K562 (cell line): Measurements from ENCODE around the gene XCL1. TPM values are rescaled to one million over a fixed set of nuclear protein-coding genes. Genes with fewer than 3 reads are reported as not detected.

Experiments used
- FOXA1 ChIP-seq: fragments of 450-650 bp; IDR thresholded peaks from 2 replicates; pipeline ENCODE4 v1.6.1; 2016; ENCODE audit warnings: mild to moderate bottlenecking, borderline replicate concordance
- FOXP4 ChIP-seq: sonication (generic); formaldehyde crosslinking; IDR thresholded peaks from 2 replicates; pipeline ENCODE4 v1.8.0; 2022; ENCODE audit warnings: mild to moderate bottlenecking, missing genetic modification reagents, borderline replicate concordance
- KHSRP ChIP-seq: fragments of 450-650 bp; IDR thresholded peaks from 2 replicates; pipeline ENCODE4 v1.6.1; 2017
- MEF2A ChIP-seq: IDR thresholded peaks from 2 replicates; pipeline ENCODE4 v1.6.1; 2011; ENCODE audit warnings: low read depth, mild to moderate bottlenecking, low read length, moderate library complexity; ENCODE audit not compliant: control insufficient read depth
- NR2C2 ChIP-seq, 2 experiments: fragments of 200-800 bp in 1 of 2; sonication (Bioruptor generic) in 1 of 2; sonication (generic) in 1 of 2; formaldehyde crosslinking in 1 of 2; IDR thresholded peaks; 2 replicates each; pipeline versions ENCODE4 v1.6.1 to v1.8.0; 2016 to 2022; ENCODE audit warnings: mild to moderate bottlenecking in 1 of 2, missing compliant biosample characterization in 1 of 2, missing genetic modification characterization in 1 of 2, missing genetic modification reagents in 1 of 2
- PHF21A ChIP-seq: fragments of 450-650 bp; IDR thresholded peaks from 2 replicates; pipeline ENCODE4 v1.6.1; 2017; ENCODE audit warnings: low read depth, borderline replicate concordance
- PML ChIP-seq: IDR thresholded peaks from 2 replicates; pipeline ENCODE4 v1.6.1; 2012; ENCODE audit warnings: low read length, inconsistent platforms
- PTBP1 ChIP-seq: fragments of 200-400 bp; formaldehyde crosslinking; IDR thresholded peaks from 2 replicates; pipeline ENCODE4 v1.6.1; 2017; ENCODE audit warnings: low read depth, low read length
- RNF2 ChIP-seq: sonication (generic); IDR thresholded peaks from 2 replicates; pipeline ENCODE4 v1.6.1; 2016
- SMC3 ChIP-seq: conservative IDR thresholded peaks from 2 replicates; pipeline ENCODE4 v1.6.1; 2011; ENCODE audit warnings: low read depth, low read length, improper control_type of control experiment; ENCODE audit not compliant: insufficient read depth
- TARDBP ChIP-seq: fragments of 450-650 bp; IDR thresholded peaks from 2 replicates; pipeline ENCODE4 v1.6.1; 2016
- YBX1 ChIP-seq: fragments of 450-650 bp; IDR thresholded peaks from 2 replicates; pipeline ENCODE4 v1.7.1; 2016; ENCODE audit warnings: mild to moderate bottlenecking
- ZBTB40 ChIP-seq, 2 experiments: fragments of 450-650 bp in 1 of 2; sonication (generic) in 1 of 2; formaldehyde crosslinking in 1 of 2; IDR thresholded peaks; 2 replicates each; pipeline versions ENCODE4 v1.7.1 to v1.9.0; 2016 to 2022; ENCODE audit warnings: inconsistent platforms in 1 of 2, mild to moderate bottlenecking in 1 of 2, missing genetic modification reagents in 1 of 2
- ZNF175 ChIP-seq: fragments of 200-800 bp; sonication (Bioruptor generic); IDR thresholded peaks from 2 replicates; pipeline ENCODE4 v1.6.1; 2016; ENCODE audit warnings: low read depth, mild to moderate bottlenecking, missing genetic modification characterization, missing compliant biosample characterization
- ZNF644 ChIP-seq: fragments of 200-800 bp; sonication (Bioruptor generic); IDR thresholded peaks from 2 replicates; pipeline ENCODE4 v1.6.1; 2016; ENCODE audit warnings: low read depth, missing genetic modification characterization, missing compliant biosample characterization
- polyA plus RNA-seq, 8 experiments: library from polyadenylated mRNA; depleted of rRNA in 4 of 8; stranded (reverse) in 5 of 8; unstranded in 3 of 8; fragments of >200 nt; fragmentation: Nextera tagmentation in 2 of 8; fragmentation: Illumina TruSeq in 1 of 8; extraction: Ambion mirVana in 2 of 8; extraction: Trizol in 1 of 8; gene quantifications; 2 replicates each; pipeline versions ENCODE4 v1.2.1 to v1.2.3, GENCODE V29; 2011 to 2014; ENCODE audit warnings: inconsistent platforms in 1 of 8, missing spikeins in 1 of 8
- total RNA-seq, 7 experiments: library from RNA; depleted of rRNA in 6 of 7; stranded (reverse); fragments of >200 nt in 6 of 7; fragmentation: Illumina TruSeq in 2 of 7; extraction: Trizol in 2 of 7; gene quantifications; 2 replicates each; pipeline versions ENCODE4 v1.2.1 to v1.2.3, GENCODE V29; 2011 to 2021; ENCODE audit warnings: low replicate concordance in 1 of 7

Gene XCL1
- total and polyA plus RNA-seq, 9 of the 15 experiments (the other 6 are each of a cell fraction or from before 2014, with no cell fraction given), result 0.06 to 0.09 (median 0.06) TPM; not detected in 6

GRCh38 chr1:168613691-168614231 is 37.4 kb downstream of the XCL1 start (continued):
- no peak for TF ChIP-seq ZBTB40 (IDR thresholded peaks at IDR 0.05)
- no peak for TF ChIP-seq ZBTB40 (CRISPR knock-in tag; IDR thresholded peaks at IDR 0.05)
- no peak for TF ChIP-seq ZNF175 (CRISPR knock-in tag)
- TF ChIP-seq YBX1, result no peak
- TF ChIP-seq PHF21A, result no peak
- TF ChIP-seq SMC3, result no peak
- TF ChIP-seq PML, result no peak
- no peak for TF ChIP-seq PTBP1
- TF ChIP-seq RNF2, result no peak
- TF ChIP-seq FOXA1, result no peak
- no peak for TF ChIP-seq ZNF644 (tag)
- no peak for TF ChIP-seq KHSRP
- peak; percentile 35; the same call in 1 of the 2 replicates for TF ChIP-seq MEF2A
- no peak for TF ChIP-seq FOXP4 (CRISPR knock-in tag)
- TF ChIP-seq NR2C2 (CRISPR knock-in tag; IDR thresholded peaks at IDR 0.05), result no peak
- TF ChIP-seq NR2C2 (tag; IDR thresholded peaks at IDR 0.05), result peak; percentile 79
- TF ChIP-seq TARDBP, result no peak
